ENCODE measurements around the gene CIRBP.
A peak's percentile ranks its signal among the peaks of the same experiment; 100 is the strongest.
"Not testable (repeated sequence)": the region's sequence is repeated elsewhere in the genome, so short reads cannot be mapped to it uniquely, and the experiment has no call there.

The CIRBP gene

DNA sequence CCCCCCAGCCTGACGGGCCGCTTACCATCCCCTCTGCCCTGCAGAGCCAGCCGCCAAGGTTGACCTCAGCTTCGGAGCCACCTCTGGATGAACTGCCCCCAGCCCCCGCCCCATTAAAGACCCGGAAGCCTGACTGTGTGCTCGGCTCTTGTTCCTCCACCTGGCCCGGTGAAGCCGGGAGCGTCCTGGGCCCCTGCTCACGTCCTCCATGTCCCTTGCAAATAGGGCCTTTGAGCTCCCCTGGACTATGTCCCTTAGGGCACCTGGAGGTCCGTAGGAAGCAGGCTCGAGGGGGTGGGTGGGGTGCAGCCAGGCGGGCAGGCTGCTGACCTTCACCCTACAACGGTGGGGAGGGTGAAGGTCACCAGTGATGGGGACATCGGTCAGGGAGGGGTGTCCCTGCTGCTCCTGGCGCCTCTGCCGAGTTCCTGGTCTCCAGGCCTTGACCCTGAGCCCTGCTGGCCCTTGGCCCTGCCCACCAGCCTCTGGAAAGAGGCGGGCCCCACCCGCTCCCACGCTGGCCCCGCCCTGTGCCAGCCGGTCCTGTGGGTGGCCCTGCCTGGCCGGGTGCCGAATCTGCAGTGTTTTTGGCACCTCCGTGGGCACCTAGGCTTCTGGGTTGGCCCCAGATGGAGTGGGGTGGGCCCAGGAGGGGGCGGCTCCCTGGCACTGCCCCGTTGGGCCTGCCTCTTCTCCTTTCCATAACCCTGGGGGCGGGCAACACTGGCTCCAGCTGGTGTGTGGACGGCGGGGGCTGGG, 24.3 kb upstream of the CIRBP start:
- no peak for DNase-seq

DNA sequence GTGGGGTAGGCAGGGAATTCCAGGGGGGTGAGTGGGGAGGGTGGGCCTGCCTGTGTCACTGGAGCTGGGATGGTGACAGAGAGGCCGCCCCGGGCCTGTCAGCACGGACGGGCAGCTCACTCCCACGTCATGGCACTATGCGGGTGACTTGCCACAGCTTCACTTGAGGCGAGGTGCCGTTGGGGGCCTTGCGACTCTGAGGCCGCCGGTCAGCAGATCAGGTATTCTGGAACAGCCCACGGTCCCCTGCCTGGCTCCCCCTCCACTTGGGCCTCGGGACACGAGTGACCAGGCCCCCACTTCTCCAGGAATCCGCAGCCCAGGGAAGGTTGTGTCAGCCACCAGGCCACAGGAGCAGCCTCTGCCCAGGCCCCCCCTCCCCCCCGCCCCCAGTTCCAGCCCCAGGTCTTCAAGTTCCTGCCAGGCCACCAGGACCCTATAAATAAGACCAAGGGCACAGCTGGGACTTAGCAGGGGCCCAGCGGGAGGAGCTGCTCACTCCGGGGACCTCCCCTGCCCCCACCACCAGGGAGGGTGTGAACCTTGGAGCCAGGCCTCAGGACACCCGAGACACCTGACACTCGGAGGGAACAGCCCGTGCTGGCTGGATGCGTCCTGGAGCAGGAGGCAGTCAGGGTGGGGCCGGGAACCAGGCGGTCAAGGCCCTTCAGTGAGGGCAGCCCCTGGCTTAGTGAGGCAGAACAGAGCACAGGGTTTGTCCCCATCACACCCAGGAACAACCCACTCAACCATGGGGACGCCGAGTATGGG, 23.5 kb upstream of the CIRBP start:
- DNase-seq = no peak

- DNase-seq = not testable (repeated sequence)
These were observed 22.7 kb upstream of the CIRBP start for GRCh38 chr19:1246265-1247087.

- DNase-seq = no peak
These were observed 21.4 kb upstream of the CIRBP start for GRCh38 chr19:1247748-1248138.

- peak; percentile 74 for DNase-seq
These were observed 20.9 kb upstream of the CIRBP start, which contains the start of gene MIDN for GRCh38 chr19:1248139-1248785. Gene MIDN, plus strand, starts transcription at chr19:1248583. Its CDS starts 1,714 bp downstream, at chr19:1250297.

GRCh38 chr19:1248786-1249297, 20.3 kb upstream of the CIRBP start:
- peak; percentile 84 for DNase-seq

GRCh38 chr19:1249298-1249989, 19.7 kb upstream of the CIRBP start:
- DNase-seq = peak; percentile 94

DNA sequence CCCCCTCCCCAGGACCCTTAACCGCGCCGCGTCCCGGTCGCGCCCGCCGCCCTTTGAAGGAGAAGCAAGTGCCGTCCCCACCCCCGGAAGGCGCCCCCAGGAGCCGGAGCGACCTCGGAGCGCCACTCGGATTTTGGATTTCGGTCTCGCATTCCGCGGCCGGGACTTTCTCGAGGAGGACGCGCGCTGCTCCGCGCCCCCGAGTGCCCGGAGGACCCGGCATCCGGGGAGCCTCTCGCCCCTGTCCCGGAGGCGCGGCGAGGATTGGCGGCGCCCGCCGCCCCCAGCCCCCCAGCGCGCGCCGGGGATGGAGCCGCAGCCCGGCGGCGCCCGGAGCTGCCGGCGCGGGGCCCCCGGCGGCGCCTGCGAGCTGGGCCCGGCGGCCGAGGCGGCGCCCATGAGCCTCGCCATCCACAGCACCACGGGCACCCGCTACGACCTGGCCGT, 19.1 kb upstream of the CIRBP start:
- DNase-seq = no peak

DNA sequence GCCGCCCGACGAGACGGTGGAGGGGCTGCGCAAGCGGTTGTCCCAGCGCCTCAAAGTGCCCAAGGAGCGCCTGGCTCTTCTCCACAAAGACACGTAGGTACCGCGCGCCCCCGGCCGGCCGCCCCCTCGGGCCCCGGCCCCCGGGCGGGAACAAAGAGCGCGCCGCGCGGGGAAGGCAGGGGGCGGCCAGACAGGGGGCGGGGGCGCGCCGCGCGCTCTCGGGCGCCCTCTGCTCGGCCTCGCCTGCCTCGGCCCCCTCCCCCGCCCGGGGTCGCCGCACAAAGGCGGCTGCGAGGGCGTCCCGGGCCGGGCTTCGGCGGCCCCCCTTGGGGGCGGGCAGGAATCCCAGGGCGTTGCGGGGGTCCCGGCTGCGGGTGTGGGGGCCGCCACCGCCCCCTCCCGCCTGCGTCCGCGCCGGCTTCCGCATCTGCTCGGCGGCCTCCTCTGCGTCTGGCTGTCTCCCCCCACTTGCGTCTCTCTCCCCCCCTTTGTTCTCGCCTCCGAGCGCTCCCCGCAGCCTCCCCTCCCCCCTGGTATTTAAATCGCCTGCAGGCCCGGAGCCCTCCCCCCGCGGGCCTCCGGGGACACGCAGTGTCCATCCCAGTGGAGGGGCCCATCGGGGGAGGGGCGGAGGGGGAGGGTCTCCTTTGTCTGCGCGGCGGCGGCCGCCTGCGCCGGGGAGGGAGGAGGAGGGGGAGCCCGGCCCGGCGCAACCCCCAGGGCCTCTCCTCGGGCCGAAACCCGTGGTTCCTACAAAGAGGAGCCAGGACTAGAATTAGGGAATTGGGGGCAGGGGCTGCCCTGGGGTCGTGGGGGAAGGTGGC, 18.5 kb upstream of the CIRBP start:
- peak; percentile 53 for DNase-seq

- peak; percentile 80 for DNase-seq
These were observed 17.6 kb upstream of the CIRBP start for GRCh38 chr19:1251330-1252220.

- peak; percentile 68 for DNase-seq
These were observed 16.8 kb upstream of the CIRBP start for GRCh38 chr19:1252221-1252820.

DNA sequence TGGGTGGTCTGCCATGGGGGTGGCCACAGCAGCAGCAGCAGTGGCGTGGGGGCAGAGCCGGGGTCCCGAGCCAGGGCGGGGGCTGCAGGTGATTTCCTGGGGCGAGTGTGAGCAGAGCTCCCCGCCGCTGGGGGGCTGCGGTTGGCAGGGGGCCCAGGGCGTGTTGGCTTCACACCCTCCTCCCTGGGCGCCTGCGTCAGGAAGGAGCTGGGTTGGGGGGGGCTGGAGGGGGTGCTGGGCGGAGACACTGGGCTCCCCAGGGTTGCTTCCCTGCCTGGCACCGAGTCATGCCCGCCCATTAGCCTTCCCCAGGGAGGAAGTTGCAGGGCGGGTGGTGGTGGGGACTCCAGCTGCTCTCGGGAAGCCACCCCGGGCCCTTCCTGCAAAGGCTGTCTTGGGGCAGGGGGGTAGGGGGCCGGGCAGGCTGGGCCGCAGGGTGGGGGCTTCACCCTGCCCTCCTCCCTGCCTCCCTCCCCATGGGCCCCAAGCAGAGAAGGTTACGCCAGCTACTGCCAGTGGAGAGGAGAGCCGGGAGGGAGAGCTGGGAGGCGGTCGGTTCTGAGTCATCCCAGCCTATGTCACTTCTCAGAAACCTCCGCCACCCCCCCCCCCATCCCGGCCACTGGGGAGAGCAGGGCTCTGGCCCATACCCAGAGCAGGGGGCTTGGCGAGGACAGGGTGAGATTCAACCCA, 16.2 kb upstream of the CIRBP start:
- peak; percentile 82 for DNase-seq

GRCh38 chr19:1253514-1254080, 15.5 kb upstream of the CIRBP start:
- DNase-seq = no peak

- DNase-seq = no peak
These were observed 15.0 kb upstream of the CIRBP start for GRCh38 chr19:1254081-1254527.

DNA sequence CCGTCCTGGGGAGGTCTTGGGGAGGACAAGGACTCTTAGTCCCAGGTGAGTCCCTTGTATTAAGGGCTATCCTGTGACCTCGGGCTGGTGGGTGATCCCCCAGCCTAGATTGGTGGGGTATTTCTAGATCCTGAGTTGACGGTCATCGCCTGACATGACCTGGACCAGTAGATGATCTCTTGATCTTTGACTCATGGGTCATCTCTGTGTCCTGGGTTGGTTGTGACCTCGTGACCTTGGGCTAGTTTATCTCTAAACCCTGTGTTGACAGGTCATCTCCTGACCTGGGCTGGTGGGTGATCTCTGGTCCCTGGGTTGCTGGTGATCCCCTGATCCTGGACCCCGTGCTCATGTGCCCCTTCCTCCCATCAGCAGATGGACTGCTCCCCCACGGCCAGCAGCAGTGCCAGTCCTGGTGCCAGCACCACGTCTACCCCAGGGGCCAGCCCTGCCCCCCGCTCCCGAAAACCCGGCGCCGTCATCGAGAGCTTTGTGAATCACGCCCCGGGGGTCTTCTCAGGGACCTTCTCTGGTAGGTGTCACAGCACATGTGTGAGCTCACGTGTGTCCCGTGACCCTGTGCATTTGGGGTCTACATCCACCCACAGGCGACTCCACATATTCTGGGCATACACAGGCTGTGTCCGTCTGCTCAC, 14.5 kb upstream of the CIRBP start:
- DNase-seq = no peak

GRCh38 chr19:1255186-1256161, 13.7 kb upstream of the CIRBP start:
- no peak for DNase-seq
